HEK293 (cell line): Measurements from ENCODE around the gene PTGDR2.

Experiments
- CTCF ChIP-seq: fragments of 450-650 bp; formaldehyde crosslinking; IDR thresholded peaks from 2 replicates; pipeline ENCODE4 v1.5.1; 2016; ENCODE audit warnings: missing biosample characterization, missing genetic modification characterization
- HOXA7 ChIP-seq: sonication (generic); formaldehyde crosslinking; IDR thresholded peaks from 2 replicates; pipeline ENCODE4 v1.8.1; 2022; ENCODE audit warnings: missing genetic modification reagents, borderline replicate concordance
- SALL2 ChIP-seq: fragments of 450-650 bp; formaldehyde crosslinking; IDR thresholded peaks from 2 replicates; pipeline ENCODE4 v1.5.0; 2017; ENCODE audit warnings: missing biosample characterization, mild to moderate bottlenecking, missing genetic modification characterization, borderline replicate concordance
- SP2 ChIP-seq: fragments of 450-650 bp; formaldehyde crosslinking; IDR thresholded peaks from 2 replicates; pipeline ENCODE4 v1.5.1; 2016; ENCODE audit warnings: missing biosample characterization, missing genetic modification characterization
- ZFHX2 ChIP-seq: fragments of 450-650 bp; formaldehyde crosslinking; conservative IDR thresholded peaks from 2 replicates; pipeline ENCODE4 v1.5.1; 2016; ENCODE audit warnings: missing biosample characterization, missing genetic modification characterization
- ZNF138 ChIP-seq: fragments of 450-650 bp; formaldehyde crosslinking; IDR thresholded peaks from 2 replicates; pipeline ENCODE4 v1.5.1; 2016; ENCODE audit warnings: missing biosample characterization, missing genetic modification characterization, borderline replicate concordance
- ZNF629 ChIP-seq: fragments of 450-650 bp; formaldehyde crosslinking; IDR thresholded peaks from 2 replicates; pipeline ENCODE4 v1.5.1; 2017; ENCODE audit warnings: missing biosample characterization, missing genetic modification characterization

GRCh38 chr11:60836866-60837515, 18.8 kb downstream of the PTGDR2 start:
- TF ChIP-seq ZFHX2 (no peak), CTCF (no peak), ZNF138 (tag by site-specific recombination) (no peak), ZNF629 (tag by site-specific recombination) (no peak), SP2 (no peak), SALL2 (tag by site-specific recombination) (no peak), HOXA7 (no peak)
